Esophagus mucosa (tissue), 1 donor: ENCODE results near the gene TMEM156. TPM values are rescaled to one million over a fixed set of nuclear protein-coding genes. Genes with fewer than 3 reads are reported as not detected.
"Not testable (repeated sequence)": the region's sequence is repeated elsewhere in the genome, so short reads cannot be mapped to it uniquely, and the experiment has no call there.

Experiments
- ATAC-seq: fragments of 200-7000 bp; cut with Tn5 transposase; one replicate; pipeline ENCODE4 v1.9.1; 2020
- total RNA-seq: library from RNA; stranded (reverse); gene quantifications from one replicate; pipeline ENCODE4 v1.2.4, GENCODE V29; 2023
- donor health status: DM: yes; HTN: yes; CAD: no.

TMEM156 gene
- total RNA-seq, 1 donor from 2014 or later: 0.16 TPM

DNA sequence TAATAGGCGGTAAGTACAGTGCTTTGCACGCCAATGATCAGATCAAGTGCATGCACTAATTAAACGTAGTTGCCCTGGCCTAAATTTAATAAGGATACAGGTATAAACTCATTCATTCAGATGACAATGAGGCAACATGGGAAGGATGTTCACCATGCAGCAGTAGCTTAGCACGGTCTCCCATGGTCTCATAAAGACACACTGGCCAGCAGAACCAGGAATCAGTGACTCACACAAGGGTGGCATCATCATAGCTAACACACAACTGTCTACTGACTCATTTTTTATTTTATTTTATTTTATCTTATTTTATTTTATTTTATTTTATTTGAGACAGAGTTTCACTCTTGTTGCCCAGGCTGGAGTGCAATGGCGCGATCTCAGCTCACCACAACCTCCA, 42.7 kb downstream of the TMEM156 start:
- peak; percentile 36 for ATAC-seq

DNA sequence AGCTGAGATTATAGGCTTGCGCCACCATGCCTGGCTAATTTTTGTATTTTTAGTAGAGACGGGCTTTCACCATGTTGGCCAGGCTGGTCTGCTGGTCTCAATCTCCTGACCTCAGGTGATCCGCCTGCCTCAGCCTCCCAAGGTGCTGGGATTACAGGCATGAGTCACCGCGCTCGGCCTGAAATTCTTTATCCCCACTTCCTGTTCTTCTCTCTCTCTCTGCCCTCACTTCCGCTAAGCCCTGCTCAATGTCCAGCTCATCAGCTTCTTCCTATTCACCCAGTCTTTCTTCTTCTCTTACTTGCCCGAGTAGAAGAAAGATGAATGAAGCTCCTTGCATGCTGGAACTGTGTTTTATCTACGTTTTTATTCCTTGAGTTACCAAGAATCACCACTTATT, 43.9 kb downstream of the TMEM156 start:
- ATAC-seq: not testable (repeated sequence)

DNA sequence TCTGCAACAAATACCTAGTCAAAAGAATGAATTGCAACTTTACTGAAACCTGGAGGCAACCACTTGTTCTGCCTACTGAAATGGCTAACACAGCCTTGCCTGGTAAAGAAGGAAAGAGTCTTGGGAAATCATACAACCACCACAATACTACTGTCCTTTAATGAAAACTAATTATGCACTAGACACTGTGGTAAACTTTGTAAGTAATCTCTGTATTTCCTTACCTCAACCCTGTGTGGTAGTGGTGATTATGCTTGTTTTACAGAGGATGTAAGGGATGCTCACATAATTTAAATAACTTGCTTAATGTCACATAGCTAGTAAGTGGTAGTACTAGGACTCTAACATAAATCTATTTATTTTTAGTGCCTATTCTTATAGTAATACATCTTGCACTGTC, 44.7 kb downstream of the TMEM156 start:
- ATAC-seq: no peak

DNA sequence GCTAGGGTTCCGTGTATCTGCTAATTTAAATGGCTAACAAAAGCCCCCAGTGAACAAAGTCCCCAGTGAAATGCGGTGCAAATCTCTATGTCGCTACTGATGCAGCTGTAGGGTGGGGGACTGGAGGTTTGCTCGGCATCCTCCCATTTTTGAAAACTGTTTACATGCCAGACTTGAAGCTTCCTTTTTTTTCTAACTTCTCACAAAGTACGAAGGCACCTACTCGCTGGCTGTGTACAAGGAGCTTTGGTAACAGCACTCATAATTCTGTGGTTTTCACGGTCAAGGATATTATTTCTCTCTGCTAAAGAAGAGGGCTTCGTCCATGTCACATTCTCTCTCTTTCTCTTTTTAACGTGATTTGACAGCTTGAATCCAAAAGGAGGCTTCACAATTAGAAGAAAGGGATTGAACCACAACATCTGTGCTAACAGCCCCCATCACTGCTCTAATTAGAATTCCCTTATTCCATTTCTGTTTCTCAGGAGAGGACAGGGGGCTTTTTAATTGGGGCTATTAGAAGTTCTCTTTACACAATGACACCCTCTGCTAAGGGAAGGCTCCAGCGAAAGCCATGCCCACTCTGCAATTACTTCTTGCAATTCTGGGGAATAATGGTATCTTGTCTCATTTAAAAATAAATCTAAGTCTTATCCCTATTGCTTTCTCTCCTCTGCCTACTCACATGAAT, 46.7 kb downstream of the TMEM156 start:
- ATAC-seq: no peak

DNA sequence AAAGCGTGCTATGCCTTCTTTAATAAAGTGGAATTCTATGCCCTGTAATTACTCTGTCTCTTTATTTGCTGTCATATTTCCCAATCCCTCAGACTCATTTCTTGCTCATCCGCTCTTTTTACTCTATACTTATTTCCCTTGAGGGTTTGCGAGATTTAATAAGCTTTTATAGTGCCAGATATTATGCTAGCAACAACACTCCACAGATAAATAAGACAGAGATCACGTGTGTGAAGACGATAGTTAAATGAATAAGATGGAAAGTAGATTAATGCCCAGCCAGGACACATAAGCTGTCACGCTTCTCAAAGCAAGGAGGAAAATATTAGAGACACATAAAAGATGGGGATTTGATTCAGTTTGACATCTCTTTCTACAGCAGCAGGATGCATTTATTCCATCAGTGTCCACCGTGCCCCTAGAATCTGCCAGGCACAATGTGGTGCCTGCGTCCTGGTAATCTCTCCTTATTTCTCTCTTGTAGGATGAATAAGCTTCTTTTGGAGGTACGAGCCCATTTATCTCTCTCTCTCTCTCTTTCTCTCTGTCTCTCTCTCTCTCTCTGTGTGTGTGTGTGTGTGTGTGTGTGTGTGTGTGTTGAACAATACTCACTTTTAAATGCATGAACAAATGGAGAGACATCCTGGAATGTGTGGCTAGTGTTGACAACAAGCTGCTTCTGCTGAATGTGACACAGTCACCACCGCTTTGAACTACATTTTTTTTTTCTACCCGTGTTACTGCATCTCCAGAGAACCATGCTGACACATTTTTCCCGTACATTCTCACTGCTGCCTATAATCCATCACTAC, 48.2 kb downstream of the TMEM156 start:
- no peak for ATAC-seq

DNA sequence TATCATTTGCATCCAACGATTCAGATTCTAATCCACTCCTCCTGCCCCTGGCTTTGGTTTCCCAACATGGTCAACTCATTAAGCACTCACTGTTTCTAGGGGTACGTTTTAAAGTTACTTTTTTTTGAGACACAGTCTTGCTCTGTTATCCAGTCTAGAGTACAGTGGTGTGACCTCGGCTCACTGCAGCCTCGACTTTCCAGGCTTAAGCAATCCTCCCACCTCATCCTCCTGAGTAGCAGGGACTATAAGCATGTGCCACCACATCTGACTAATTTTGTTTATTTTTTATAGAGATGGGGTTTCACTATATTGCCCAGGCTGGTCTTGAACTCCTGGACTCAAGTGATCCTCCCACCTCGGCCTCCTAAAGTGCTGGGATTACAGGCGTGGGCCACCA, 48.9 kb downstream of the TMEM156 start:
- ATAC-seq: no peak

DNA sequence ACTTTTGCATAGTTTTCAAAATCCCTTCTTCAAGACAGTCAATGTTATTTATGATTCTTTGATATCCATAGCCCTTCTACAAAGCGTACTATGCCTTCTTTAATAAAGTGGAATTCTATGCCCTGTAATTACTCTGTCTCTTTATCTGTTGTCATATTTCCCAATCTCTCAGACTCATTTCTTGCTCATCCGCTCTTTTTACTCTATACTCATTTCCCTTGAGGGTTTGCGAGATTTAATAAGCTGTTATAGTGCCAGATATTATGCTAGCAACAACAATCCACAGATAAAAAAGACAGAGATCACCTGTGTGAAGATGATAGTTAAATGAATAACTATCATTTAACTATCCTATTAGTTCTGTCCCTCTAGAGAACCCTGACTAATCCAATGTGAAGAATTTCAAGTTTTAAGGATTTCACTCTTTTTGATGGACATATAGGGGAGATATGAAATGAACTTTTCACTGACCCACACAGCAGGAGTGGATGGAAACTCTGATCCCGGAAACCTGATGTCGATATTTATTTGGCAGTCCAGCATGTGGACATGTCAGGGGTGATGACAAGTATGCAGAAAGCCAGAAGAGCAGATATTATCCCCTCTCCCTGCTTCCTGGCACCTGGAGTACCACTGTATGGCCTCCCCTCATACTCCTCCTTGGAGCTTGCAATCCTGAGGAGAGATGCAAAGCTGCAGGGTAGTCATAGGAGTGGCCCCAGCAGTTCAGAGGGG, 49.7 kb downstream of the TMEM156 start:
- no peak for ATAC-seq

DNA sequence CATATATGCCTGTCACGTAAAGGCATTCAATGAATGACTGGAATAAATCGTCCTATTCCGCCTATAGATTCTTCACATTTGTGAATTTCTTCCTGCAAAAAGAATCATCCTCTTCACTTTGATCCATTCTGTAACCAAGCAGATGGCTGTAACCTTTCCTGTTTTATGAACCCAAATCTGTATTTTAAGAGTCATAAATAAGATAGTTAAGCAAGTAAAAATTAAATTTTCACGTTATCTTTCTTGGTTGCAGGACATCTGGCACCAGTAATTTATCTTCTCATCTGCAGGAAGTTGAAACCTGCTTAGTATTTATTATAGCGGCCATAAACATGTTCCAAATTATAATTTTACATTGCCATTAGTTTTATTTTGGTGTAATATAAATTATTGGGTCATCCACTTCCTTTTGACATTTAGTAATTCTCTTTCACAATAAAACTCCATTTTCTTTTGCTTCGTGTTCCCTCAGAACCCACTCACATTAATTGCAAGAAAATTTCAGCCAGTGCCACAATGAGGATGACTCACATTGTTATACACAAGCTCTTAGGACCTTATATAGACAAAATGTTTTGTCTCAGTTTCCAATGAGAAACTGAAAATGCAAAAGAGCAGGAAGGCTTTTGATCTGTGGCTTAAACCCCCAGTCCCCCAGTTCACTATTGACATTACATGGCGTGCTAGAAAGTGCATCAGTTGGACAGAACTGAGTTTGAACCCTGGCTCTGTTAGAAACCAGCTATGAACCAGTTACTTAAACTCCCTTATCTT, 51.1 kb downstream of the TMEM156 start:
- ATAC-seq: no peak

DNA sequence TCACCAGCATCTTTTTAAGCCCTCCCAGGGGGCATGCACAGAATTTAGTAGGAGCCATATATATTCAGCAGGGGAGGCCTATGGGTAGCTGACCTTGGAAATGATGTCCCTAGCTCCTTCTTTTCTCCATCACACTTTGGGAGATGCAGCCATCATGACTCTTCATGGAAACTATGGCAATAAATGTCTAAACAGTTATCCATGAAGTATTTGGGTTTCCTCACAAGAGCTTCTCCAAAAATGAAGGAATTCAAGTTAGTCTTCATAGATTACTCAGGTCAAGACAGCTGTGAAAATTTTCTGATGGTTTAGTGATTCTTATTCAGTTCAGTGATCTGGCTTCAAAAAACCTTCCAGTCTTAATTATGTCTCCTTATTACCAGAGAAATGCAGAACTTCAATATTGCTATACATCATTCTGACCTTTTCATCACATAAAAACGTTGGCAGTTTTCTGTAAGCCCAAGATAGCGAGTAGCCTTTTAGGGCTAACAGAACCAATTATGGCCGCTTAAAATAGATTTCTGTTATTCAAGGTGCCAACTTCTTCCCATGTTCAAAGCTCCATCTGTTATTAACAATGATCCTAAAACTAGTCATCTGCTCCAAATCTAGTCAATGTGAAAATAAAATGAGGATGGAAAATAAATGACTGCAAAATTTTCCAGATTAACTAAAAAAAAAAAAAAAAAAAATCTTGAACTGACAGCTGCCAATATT, 52.5 kb downstream of the TMEM156 start:
- ATAC-seq: no peak

DNA sequence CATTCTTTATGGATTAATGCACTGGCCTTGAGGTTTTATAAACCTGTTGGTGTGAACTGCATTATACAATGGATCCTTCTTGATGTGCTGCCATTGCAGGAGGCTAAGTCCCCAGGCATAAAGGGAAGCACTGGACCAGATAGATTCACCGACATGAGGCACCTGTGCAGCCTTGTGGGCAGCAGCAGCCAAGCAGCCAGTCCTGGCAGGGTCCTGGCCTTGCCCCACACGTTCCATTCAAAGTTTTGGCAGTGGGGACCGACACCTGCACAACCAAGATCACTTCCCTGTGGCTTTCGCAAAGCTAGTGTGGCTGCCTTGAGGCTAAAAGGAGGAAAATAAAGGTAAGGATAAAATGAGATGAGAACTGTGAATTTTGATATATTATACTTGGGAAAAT, 53.1 kb downstream of the TMEM156 start:
- ATAC-seq: no peak

DNA sequence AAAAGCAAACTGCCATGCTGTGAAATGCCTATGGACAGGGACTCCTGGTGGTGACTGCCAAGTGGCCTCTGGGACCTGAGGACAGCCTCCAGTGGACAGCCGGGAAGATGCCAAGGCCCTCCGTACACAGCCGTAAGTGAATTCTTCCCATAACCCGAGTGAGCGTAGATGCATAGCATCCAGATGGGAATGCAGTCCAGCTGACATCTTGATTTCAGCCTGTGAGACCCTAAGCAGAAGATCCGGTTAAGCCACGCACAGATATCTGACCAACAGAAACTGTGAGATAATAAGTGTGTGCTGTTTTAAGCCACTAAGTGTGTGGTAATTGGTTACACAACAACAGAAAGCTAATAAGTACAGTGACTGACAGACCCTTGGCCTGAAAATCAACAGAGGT, 55.9 kb downstream of the TMEM156 start:
- no peak for ATAC-seq

DNA sequence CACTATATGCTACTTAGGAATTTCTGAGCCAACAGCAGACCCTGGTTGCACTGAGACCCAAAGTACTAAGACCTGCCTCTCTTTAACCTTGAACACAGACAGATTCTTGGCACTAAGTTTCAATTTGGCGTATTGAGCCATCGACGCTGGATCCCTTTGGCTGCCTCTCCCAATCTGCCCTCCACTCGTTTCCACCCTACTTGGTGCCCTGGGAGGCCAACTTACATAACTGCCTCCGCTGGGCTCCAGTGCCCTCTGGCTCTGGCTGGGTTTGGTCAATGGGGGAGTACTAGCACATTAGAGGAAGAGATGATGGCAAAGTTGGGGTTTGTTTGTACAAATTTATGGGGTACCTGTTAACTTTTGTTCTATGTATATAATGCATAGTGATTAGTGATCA, 63.5 kb downstream of the TMEM156 start:
- no peak for ATAC-seq

DNA sequence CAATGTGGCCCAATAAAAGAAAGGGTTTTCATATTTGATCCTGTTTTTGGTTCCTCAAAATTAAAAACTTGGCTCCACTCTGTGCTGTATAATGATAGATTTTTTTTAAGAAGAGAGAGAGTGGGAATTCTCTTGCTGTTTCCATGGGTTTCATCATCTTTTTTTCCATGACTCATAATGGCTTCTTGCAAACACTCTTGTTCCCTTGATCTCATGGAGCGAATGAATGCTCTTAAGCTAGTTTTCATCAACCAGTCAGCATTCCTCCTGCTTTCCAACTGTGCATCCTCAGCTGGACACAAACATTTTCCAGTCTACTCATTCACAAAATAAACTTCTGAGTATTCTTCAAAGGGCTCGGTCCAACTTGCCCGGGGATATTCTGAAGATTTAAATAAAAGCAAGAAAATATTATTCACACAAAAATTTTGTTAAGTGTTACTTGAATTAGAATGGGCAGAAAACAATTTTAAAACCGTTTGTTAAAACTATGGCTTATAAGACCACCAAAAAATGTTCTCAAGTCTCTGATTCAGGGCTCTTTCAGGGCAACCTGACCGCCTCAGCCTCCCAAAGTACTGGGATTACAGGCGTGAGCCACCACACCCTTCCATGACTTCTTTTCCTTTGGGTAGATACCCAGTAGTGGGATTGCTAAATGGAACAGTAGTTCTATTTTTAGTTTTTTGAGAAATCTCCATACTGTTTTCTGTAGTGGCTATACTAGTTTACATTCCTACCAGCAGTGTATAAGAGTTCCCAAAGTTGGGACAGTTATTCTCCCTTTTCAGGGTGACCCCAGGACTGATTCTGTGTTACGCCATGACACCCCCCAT, 64.7 kb downstream of the TMEM156 start:
- no peak for ATAC-seq

DNA sequence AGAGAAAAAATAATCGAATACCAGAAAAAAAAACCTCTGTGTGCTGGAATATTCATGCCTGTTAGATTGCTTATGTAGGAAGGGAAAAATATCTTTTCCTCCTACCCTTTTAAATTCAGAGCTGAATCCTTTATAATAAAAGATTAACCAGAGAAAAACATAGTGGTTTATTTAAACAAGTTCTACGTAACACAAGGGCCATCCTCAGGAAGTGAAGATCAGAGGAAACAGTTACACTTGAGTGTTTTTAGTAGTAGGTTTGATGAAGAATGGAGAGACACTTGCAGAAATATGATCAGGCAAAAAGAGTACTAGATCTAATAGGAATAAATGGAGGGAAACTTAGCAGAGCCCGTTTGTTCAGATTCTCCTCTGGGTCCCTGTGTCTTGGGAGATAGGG, 66.3 kb downstream of the TMEM156 start:
- no peak for ATAC-seq

DNA sequence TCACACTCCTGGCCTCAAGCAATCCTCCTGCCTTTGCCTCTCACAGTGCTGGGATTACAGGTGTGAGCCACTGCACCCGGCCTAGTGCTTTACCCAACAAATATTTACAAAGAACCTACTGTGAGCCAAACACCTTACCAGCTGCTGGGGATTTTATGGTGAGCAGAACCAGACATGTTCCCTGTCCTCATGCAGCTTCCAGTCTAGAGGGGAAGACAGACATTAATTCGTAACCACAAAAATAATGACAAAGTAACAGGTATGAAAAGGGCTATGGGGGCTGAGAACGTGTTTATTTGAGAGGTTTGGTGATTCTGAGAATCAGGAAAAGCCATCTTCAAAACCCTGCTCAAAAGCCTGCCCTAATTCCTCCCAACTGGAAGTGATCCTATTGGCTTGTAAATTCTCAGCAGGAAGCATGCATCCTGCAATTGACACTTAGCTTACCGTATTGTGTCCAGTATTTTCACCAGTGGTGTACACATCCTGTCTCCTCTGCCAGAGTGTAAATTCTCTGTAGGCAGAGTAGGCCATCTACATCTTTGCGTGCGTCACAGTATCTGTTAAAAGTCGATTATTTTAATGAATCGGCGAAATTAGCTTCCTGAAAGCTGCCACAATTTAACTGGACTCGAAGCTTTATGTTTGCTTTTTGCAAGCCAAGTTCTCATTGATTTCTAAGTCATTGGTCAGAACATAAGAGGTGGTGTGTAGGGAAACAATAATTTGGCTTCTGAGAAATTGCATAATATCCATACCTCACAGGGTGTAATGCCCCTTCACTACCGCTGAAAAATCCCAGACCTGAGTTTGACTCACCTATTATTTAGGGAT, 67.0 kb downstream of the TMEM156 start:
- no peak for ATAC-seq

DNA sequence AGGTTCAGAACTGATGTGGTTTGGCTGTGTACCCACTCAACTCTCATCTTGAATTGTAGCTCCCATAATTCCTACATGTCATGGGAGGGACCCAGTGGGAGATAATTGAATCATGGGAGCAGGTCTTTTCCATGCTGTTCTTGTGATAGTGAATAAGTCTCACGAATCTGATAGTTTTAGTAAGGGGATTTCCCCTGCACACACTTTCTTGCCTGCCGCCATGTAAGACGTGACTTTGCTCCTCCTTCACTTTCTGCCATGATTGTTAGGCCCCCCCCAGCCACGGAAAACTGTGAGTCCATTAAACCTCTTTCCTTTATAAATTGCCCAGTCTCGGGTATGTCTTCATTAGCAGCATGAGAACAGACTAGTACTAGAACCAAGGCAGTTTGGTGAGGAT, 73.0 kb downstream of the TMEM156 start:
- ATAC-seq: not testable (repeated sequence)

DNA sequence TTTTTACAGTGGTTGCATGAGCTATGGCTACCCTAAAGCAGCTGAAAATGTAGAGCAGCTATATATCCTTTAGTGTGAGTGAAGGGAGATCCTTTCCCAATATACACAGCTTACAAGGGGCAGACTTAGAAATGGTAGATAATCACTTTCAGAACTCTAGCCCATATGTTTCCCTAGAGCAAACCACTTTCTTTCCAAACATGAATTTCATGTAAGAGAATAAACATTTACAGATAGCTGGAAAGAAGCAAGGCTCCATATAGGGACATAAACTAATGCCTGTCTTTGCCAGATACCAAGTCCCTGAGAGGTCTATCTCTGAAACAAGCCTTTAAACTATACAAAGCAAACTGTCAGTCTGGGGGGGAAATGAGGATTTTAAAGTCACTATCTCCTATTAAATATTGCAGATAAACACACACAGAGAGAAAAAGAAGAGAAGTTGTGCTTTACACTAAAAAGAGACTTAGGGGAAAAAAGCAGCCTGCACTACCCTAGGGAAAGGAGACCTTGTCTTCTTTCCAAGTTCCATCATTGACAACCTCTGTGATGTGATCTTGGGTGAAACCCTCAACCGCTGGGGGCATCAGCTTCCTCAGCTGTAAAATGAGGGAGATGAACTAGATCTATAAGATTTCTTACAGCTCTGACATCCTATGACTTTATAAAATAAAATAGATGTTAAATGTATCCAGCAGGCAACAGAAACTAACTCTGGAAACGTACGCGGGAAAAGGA, 73.6 kb downstream of the TMEM156 start:
- no peak for ATAC-seq

DNA sequence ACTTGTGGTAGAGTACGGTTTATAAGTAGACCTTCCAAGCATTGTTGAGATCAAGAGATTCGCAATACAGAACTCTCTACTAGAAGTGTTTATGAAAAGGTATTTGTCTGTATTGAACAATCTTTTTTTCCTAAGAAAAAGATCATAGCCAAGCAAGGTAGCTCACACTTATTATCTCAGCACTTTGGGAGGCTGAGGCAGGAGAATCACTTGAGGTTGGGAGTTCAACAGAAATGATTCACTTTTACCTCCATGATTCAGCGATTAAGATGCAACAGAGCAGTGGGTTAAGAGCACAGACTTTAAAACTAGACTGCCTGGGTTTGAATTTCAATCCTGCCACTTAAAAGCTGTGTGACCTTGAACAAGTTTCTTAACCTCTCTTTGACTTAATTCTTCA, 74.3 kb downstream of the TMEM156 start:
- no peak for ATAC-seq

DNA sequence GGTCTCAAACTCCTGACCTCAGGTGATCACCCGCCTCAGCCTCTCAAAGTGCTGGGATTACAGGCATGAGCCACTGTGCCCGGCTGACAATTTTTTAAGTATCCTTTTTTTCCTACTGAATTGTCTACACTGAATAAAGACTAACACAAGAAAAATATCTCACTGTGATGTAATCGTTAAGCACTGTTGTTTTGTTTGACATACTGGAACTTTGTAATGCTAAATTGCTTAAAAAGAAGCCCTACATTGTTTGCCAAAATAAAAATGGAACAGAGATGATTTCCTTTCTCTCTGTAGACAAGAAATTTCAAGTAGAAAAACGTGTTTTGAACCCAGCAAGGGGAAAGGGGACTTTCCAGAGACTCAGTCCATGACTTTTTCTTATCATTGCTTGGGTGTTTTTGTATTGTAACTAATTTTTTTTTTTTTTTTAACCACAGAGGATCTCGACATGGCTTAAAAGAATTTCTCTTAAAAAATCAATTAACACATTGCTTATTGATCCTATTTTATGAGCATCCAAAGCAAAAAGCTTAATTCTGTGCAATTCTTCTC, 74.9 kb downstream of the TMEM156 start:
- no peak for ATAC-seq
